ENCODE data around the gene HSD17B7. TPM values are rescaled to one million over a fixed set of nuclear protein-coding genes. Genes with fewer than 3 reads are reported as not detected.

The HSD17B7 gene
- total and polyA plus RNA-seq, 2 of the 8 experiments (the other 6 are each of a cell fraction or from before 2014, with no cell fraction given), result 31.0 to 37.8 TPM

- no peak for DNase-seq (ENCODE audit: low read depth in 1 of 2, low spot score in 2 of 2)
- Histone ChIP-seq H3K79me2 (ENCODE audit: control insufficient read depth in 1 of 2, insufficient read depth in 2 of 2, low read length in 2 of 2) (no peaks in the 10 kb centered on the region), H3K79me1 (ENCODE audit: low read depth, low read length) (no peaks in the 10 kb centered on the region)
- no peak for TF ChIP-seq SP1 (IDR thresholded peaks at IDR 0.05; ENCODE audit: low read depth, low read length)
- TF ChIP-seq, protein P1, sequence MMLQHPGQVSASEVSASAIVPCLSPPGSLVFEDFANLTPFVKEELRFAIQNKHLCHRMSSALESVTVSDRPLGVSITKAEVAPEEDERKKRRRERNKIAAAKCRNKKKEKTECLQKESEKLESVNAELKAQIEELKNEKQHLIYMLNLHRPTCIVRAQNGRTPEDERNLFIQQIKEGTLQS (IDR thresholded peaks at IDR 0.05; ENCODE audit: insufficient read depth, low read depth, low read length), result no peak
- no peak for TF ChIP-seq SP2 (IDR thresholded peaks at IDR 0.05; ENCODE audit: low read length)
- no peak for TF ChIP-seq E2F6 (IDR thresholded peaks at IDR 0.05)
- no peak for TF ChIP-seq YY1 (IDR thresholded peaks at IDR 0.05; ENCODE audit: low read depth, low read length)
- no peak for TF ChIP-seq CBX5 (IDR thresholded peaks at IDR 0.05; ENCODE audit: low read depth, low read length)
- no peak for TF ChIP-seq SRF (IDR thresholded peaks at IDR 0.05; ENCODE audit: low read depth, low read length)
- TF ChIP-seq EGR1 (IDR thresholded peaks at IDR 0.05; ENCODE audit: borderline replicate concordance, low read depth, low read length), result no peak
- TF ChIP-seq TBP (IDR thresholded peaks at IDR 0.05; ENCODE audit: low read depth, low read length), result no peak
- no peak for TF ChIP-seq EZH2 (IDR thresholded peaks at IDR 0.05; ENCODE audit: low read depth, low read length, severe bottlenecking)
- TF ChIP-seq JUN (IDR thresholded peaks at IDR 0.05; ENCODE audit: low read depth, low read length), result no peak
- no peak for TF ChIP-seq MAFK (IDR thresholded peaks at IDR 0.05; ENCODE audit: low read depth, low read length)
- TF ChIP-seq PHF8 (conservative IDR thresholded peaks at IDR 0.05; ENCODE audit: low read depth, low read length), result no peak
- no peak for TF ChIP-seq POLR2AphosphoS5 (IDR thresholded peaks at IDR 0.05; ENCODE audit: low read depth, low read length)
- no peak for TF ChIP-seq NRF1 (IDR thresholded peaks at IDR 0.05; ENCODE audit: low read depth, low read length)
These were observed 49.7 kb upstream of the HSD17B7 start for GRCh38 chr1:162740755-162741154.

More at GRCh38 chr1:162740755-162741154, 49.7 kb upstream of the HSD17B7 start:
- H2BK15ac ChIP-seq (ENCODE audit: low read length), result no peak overlapping the region
- no peaks in the 10 kb centered on the region; a peak in 1 of 8 replicates for H3K36me3 ChIP-seq (ENCODE audit: control insufficient read depth in 2 of 4, insufficient read depth in 4 of 4, low read length in 3 of 4)
- H3K9me3 ChIP-seq (ENCODE audit: insufficient read depth in 2 of 2, low read depth in 1 of 2, low read length in 1 of 2), result peaks cover under 1 to 1% of the 10 kb centered on the region in 2 experiments; a peak in 1 of 4 replicates
- no peak overlapping the region for H3K23ac ChIP-seq (ENCODE audit: insufficient read length)
- CTCF ChIA-PET (ENCODE audit: partially characterized antibody), result no interaction called here
- no peak overlapping the region for H2BK12ac ChIP-seq (ENCODE audit: low read depth, low read length)
- H3K14ac ChIP-seq (ENCODE audit: insufficient read length), result no peak overlapping the region
- no peaks in the 10 kb centered on the region for H4K20me1 ChIP-seq (replicated peaks in 1 of 2; ENCODE audit: control insufficient read depth in 1 of 2, insufficient read depth in 2 of 2, low read length in 2 of 2)
- no peak overlapping the region for H3K4me2 ChIP-seq (ENCODE audit: insufficient read depth in 1 of 2, low read depth in 2 of 2, low read length in 2 of 2)
- no peak overlapping the region for H3K9ac ChIP-seq (replicated peaks in 1 of 4; ENCODE audit: extremely low read depth in 1 of 4, low read depth in 3 of 4, low read length in 3 of 4)
- H3K23me2 ChIP-seq (ENCODE audit: low read depth, low read length), result no peaks in the 10 kb centered on the region
- no peak overlapping the region for H3K18ac ChIP-seq (ENCODE audit: extremely low read depth, low read length)
- 88% methylated on average over 4 of the region's 4 CpGs; no CpG with 5 or more reads in 1 of the 2 experiments for WGBS, 2 experiments (ENCODE audit: extremely low coverage in 1 of 2, insufficient coverage in 1 of 2, insufficient read length in 1 of 2, insufficient replicate concordance in 2 of 2, low coverage in 1 of 2, low lambda C conversion rate in 2 of 2, missing lambda C conversion rate in 1 of 2)
- no peak overlapping the region for H2AK5ac ChIP-seq (ENCODE audit: low read depth, low read length)
- H2BK5ac ChIP-seq (ENCODE audit: low read depth, low read length), result no peak overlapping the region
- no peak overlapping the region for H3K27ac ChIP-seq (ENCODE audit: low read depth, low read length)
- POLR2A ChIA-PET (ENCODE audit: partially characterized antibody), result no interaction called here
- no peak overlapping the region for H4K91ac ChIP-seq (replicated peaks; ENCODE audit: insufficient read length, low read length)
- no peak overlapping the region for H3K4ac ChIP-seq (replicated peaks; ENCODE audit: insufficient read length, low read depth, low read length)
- H3K27me3 ChIP-seq (replicated peaks in 1 of 4; ENCODE audit: control insufficient read depth in 3 of 4, extremely low read depth in 1 of 4, insufficient read depth in 3 of 4, low read length in 3 of 4), result no peaks in the 10 kb centered on the region
- H3K56ac ChIP-seq (replicated peaks; ENCODE audit: insufficient read length, low read depth, low read length), result no peak overlapping the region
- no peak overlapping the region for H2BK20ac ChIP-seq (ENCODE audit: low read length)
- H4K8ac ChIP-seq (ENCODE audit: extremely low read depth, insufficient read depth, low read length), result no peak overlapping the region
- H2AFZ ChIP-seq (ENCODE audit: low read length), result no peak overlapping the region
- H4K5ac ChIP-seq (ENCODE audit: insufficient read length, low read depth, low read length), result no peak overlapping the region
- H3K4me1 ChIP-seq (replicated peaks in 1 of 4; ENCODE audit: control insufficient read depth in 3 of 4, insufficient read depth in 4 of 4, low read length in 3 of 4), result no peaks in the 10 kb centered on the region
- H3K4me3 ChIP-seq (ENCODE audit: extremely low read depth in 1 of 4, insufficient read depth in 2 of 4, low read depth in 3 of 4, low read length in 4 of 4), result no peak overlapping the region
- no peak for FAIRE-seq
- no peak overlapping the region for H2BK120ac ChIP-seq (replicated peaks; ENCODE audit: low read depth, low read length)
